Thyroid gland (tissue), 4 donors: ENCODE data around the gene PPP1R11. TPM values are rescaled to one million over a fixed set of nuclear protein-coding genes. Genes with fewer than 3 reads are reported as not detected.
"Not testable (repeated sequence)": the region's sequence is repeated elsewhere in the genome, so short reads cannot be mapped to it uniquely, and the experiment has no call there.

Experiments
- DNase-seq, 2 donors: peaks; one replicate each; pipeline ENCODE4 v3.0.0-alpha.2; 2019
- H3K27ac ChIP-seq, 3 donors: fragments of 200-600 bp; sonication (generic); 1 replicate in 2 of 3; 2 replicates in 1 of 3; pipeline ENCODE4 v1.5.1; 2016 to 2019; ENCODE audit warnings: mild to moderate bottlenecking in 1 of 3, moderate library complexity in 1 of 3
- H3K27me3 ChIP-seq: fragments of 200-600 bp; sonication (generic); one replicate; pipeline ENCODE4 v1.5.1; 2019
- H3K36me3 ChIP-seq, 2 donors: fragments of 200-600 bp; sonication (generic); one replicate each; pipeline ENCODE4 v1.5.1; 2016 to 2019
- H3K4me1 ChIP-seq, 2 donors: fragments of 200-600 bp; sonication (generic); one replicate each; pipeline ENCODE4 v1.5.1; 2017 to 2019
- H3K4me3 ChIP-seq, 3 donors: fragments of 200-600 bp; sonication (generic); replicated peaks in 1 of 3; 1 replicate in 2 of 3; 2 replicates in 1 of 3; pipeline ENCODE4 v1.5.1; 2016; ENCODE audit warnings: mild to moderate bottlenecking in 1 of 3
- H3K9me3 ChIP-seq: fragments of 200-600 bp; sonication (generic); one replicate; pipeline ENCODE4 v1.5.1; 2017
- POLR2A ChIP-seq, 2 donors: fragments of 450-650 bp; IDR thresholded peaks; one replicate each; pipeline ENCODE4 v1.6.1; 2017; ENCODE audit warnings: antibody characterized with exemption in 2 of 2, mild to moderate bottlenecking in 2 of 2, moderate library complexity in 1 of 2
- WGBS, 2 donors: methylation state at CpG; one replicate each; pipeline ENCODE4 v1.1.5; 2017; 5-methylcytosine and 5-hydroxymethylcytosine counted together
- intact Hi-C: fragments of 100-400 bp; cut with DNase I; formaldehyde crosslinking; loops from one replicate; pipeline ENCODE4 v1.15.1; 2023
- small RNA-seq: library from RNA; depleted of rRNA; stranded (forward); fragments of <200 nt; gene quantifications from one replicate; pipeline ENCODE3, GENCODE V24; 2016
- total RNA-seq, 4 donors: library from RNA; depleted of rRNA; stranded (reverse); fragments of >200 nt; gene quantifications; one replicate each; pipeline ENCODE4 v1.2.3, GENCODE V29; 2016
- TF ChIP-seq, protein P1 (sequence below), 6 experiments: fragments of 200-600 bp in 3 of 6; fragments of 450-650 bp in 3 of 6; sonication (generic) in 3 of 6; IDR thresholded peaks; one replicate each; pipeline ENCODE4 v1.5.1; 2016 to 2019; ENCODE audit warnings: antibody characterized with exemption in 6 of 6, mild to moderate bottlenecking in 2 of 6, inconsistent platforms in 1 of 6, moderate library complexity in 1 of 6

PPP1R11 gene
- total RNA-seq, 4 donors from 2014 or later: 41.3 to 64.1 (median 50.7) TPM

- intact Hi-C loops: no loop called here
- TF ChIP-seq, protein P1, sequence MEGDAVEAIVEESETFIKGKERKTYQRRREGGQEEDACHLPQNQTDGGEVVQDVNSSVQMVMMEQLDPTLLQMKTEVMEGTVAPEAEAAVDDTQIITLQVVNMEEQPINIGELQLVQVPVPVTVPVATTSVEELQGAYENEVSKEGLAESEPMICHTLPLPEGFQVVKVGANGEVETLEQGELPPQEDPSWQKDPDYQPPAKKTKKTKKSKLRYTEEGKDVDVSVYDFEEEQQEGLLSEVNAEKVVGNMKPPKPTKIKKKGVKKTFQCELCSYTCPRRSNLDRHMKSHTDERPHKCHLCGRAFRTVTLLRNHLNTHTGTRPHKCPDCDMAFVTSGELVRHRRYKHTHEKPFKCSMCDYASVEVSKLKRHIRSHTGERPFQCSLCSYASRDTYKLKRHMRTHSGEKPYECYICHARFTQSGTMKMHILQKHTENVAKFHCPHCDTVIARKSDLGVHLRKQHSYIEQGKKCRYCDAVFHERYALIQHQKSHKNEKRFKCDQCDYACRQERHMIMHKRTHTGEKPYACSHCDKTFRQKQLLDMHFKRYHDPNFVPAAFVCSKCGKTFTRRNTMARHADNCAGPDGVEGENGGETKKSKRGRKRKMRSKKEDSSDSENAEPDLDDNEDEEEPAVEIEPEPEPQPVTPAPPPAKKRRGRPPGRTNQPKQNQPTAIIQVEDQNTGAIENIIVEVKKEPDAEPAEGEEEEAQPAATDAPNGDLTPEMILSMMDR (IDR thresholded peaks at IDR 0.05): no peak
- no peak for TF ChIP-seq POLR2A (IDR thresholded peaks at IDR 0.05)
- no peak for DNase-seq
- Histone ChIP-seq H3K36me3 (no peaks in the 10 kb centered on the region), H3K27me3 (no peaks in the 10 kb centered on the region), H3K4me1 (no peaks in the 10 kb centered on the region), H3K27ac (no peak overlapping the region), H3K4me3 (no peak overlapping the region), H3K9me3 (no peaks in the 10 kb centered on the region)
- WGBS, 2 donors: 75 to 76% methylated on average over 6 of the region's 6 CpGs
These were observed 49.7 kb downstream of the PPP1R11 start for GRCh38 chr6:30116724-30117123.

- intact Hi-C loops, H3K9me3 ChIP-seq, H3K4me1 ChIP-seq, H3K27ac ChIP-seq, H3K27me3 ChIP-seq, H3K36me3 ChIP-seq, DNase-seq, H3K4me3 ChIP-seq: not testable (repeated sequence)
- 90 to 92% methylated on average over 5 of the region's 5 CpGs for WGBS, 2 donors
These were observed 51.7 kb downstream of the PPP1R11 start for GRCh38 chr6:30118691-30119090.

Small RNA genes lying within 50 kb of the gene (small RNA-seq; reads per million reads assigned to genes)
- gene RF02218 (not detected), gene RF02219 (not detected), gene RF02220 (not detected)

Other genes starting within 250 kb of the PPP1R11 start
- 1 to 10 TPM in 1 of 4 donors, under 1 TPM in 1, not detected in 2; 0.45 to 2.3 TPM for gene HLA-G, start 239.4 kb upstream of the PPP1R11 start, total RNA-seq
- 100 to 1,000 TPM; 398 to 842 (median 578) TPM for gene HLA-A, start 124.7 kb upstream of the PPP1R11 start, total RNA-seq
- gene POLR1H, start 5.9 kb upstream of the PPP1R11 start, total RNA-seq: 10 to 100 TPM in 2 of 4 donors, 1 to 10 TPM in 2; 9.3 to 26.5 (median 12.2) TPM
- gene RNF39, start 8.6 kb downstream of the PPP1R11 start, total RNA-seq: not detected
- not detected for gene TRIM31, start 45.9 kb downstream of the PPP1R11 start, total RNA-seq
- gene TRIM40, start 68.9 kb downstream of the PPP1R11 start, total RNA-seq: not detected
- not detected for gene TRIM10, start 94.0 kb downstream of the PPP1R11 start, total RNA-seq
- not detected for gene TRIM15, start 96.3 kb downstream of the PPP1R11 start, total RNA-seq
- gene TRIM26, start 146.2 kb downstream of the PPP1R11 start, total RNA-seq: 10 to 100 TPM; 52.9 to 72.2 (median 62.4) TPM